ENCODE data around the gene TCP1.
A peak's percentile ranks its signal among the peaks of the same experiment; 100 is the strongest.
"Not testable (repeated sequence)": the region's sequence is repeated elsewhere in the genome, so short reads cannot be mapped to it uniquely, and the experiment has no call there.

TCP1 gene

GRCh38 chr6:159816775-159817174 lies 27.4 kb upstream of the TCP1 start:
- DNase-seq = not testable (repeated sequence)

DNA sequence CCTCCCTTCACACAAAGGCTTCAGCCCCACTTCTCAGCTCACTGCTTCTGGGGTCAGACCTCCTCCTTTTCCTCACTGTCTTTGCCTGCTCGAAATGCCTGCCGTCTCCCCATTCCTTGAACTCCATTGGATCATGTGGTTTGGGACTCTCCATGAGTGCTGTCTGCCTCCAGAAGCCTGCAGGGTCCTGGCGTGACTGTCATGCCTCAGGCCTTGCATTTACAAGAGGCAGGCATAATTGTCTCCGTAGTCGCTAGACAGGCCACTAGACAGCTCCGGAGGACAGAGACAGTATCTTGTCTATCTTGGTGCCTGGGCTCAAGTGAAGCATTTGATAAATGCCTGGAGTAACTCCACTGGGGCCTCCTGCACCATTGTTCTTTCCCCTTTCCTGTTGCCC lies 26.0 kb upstream of the TCP1 start:
- DNase-seq = no peak

- DNase-seq = no peak
These were observed 24.4 kb upstream of the TCP1 start for GRCh38 chr6:159813781-159814180.

- DNase-seq = no peak
These were observed 19.7 kb upstream of the TCP1 start for GRCh38 chr6:159809149-159809548.

DNA sequence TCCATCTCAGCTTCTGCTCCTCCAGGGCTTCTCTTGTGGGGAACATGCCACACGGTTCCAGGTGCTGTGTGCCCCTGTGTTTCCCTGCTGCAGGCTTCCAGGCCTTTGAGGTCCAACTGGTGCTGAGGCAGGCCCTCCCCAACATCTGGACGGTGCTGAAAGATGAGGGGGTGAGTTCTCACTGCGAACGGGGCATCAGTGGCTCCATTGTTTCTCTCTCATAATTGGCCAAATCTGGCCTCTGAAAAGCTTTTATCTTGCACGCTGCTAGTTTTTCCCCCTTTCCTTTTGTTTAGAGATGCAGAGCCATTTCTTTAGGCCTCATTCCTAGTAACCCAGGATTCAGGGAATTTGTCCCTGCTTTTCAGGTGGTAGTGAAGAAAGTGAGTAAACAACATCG lies 19.2 kb upstream of the TCP1 start:
- no peak for DNase-seq

GRCh38 chr6:159807150-159807858 lies 17.9 kb upstream of the TCP1 start:
- no peak for DNase-seq

GRCh38 chr6:159806021-159806458 lies 16.6 kb upstream of the TCP1 start:
- DNase-seq = no peak

GRCh38 chr6:159805440-159806020 lies 16.1 kb upstream of the TCP1 start:
- no peak for DNase-seq

GRCh38 chr6:159804504-159804903 lies 15.1 kb upstream of the TCP1 start:
- no peak for DNase-seq

DNA sequence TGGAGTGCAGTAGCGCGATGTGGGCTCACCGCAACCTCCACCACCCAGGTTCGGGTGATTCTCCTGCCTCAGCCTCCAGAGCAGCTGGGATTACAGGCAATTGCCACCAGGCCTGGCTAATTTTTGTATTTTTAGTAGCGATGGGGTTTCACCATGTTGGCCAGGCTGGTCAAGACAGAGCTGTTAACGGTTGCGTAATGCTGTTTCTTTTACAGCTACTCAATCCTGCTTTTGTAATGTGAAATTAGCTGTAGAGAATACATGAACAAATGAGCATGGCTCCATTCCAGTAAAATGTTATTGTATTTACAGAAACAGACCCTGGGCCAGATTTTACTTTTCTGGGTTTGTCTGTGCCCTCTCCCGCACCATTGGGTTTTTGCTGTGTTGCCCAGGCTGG lies 12.5 kb upstream of the TCP1 start:
- DNase-seq = no peak

DNA sequence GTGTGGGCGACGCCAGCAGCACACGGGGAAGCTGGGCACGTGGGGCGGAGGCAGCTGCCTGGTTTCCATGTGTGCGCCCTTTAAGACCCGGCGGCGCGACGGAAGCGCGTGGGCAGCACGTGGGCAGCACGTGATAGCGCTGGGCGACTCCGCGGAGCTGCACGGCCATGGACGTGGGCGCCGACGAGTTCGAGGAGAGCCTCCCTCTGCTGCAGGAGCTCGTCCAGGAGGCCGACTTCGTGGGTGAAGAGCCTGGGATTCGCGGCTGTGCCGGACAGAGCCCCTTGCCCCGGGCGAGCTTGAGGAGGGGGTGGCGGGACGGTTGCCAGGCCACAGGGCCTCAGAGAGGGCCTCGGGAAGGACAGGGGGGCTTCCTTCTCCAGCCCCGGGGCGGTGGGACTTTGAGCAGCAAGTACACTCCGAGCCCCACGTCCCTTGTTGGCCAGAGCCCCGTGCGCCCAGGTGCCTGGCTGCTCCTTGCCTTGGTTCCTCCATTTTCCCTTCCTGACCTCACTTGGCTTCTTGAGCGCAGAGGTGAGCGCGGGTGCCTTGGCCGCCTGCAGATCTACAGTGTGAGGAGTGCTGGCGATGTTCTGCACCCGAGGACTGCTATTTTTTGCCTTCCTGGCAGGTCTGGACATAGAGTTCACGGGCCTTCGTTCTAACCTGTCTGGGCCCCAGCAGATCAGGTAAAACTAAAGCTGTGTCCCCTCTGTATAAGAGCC lies 10.9 kb upstream of the TCP1 start, which contains the start of gene PNLDC1:
PNLDC1 (plus strand) TSS at position 136 of the 725 bp plus-strand sequence; CDS start at position 168, 32 bp downstream.
- no peak for DNase-seq

DNA sequence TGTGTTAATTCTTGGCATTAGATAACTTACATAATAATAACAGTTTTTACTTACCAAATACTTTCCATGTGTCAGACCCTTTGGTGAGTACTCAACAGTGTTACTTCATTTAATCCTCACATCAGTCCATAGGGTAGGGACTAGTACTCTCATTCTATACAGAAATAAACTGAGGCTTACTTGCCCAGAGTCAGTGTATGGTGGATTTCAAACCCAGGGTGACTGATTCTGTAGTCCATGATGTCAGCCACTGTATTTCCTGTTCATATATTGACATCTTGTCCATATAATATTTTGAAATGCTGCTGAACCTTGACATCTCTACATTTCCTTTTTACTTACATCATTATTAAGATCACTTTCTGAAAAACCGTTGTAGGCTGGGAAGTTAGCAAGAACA lies 8.2 kb upstream of the TCP1 start:
- no peak for DNase-seq

GRCh38 chr6:159794976-159795375 lies 5.6 kb upstream of the TCP1 start:
- DNase-seq = not testable (repeated sequence)

- no peak for DNase-seq
These were observed 1.7 kb upstream of the TCP1 start for GRCh38 chr6:159790956-159791598.

DNA sequence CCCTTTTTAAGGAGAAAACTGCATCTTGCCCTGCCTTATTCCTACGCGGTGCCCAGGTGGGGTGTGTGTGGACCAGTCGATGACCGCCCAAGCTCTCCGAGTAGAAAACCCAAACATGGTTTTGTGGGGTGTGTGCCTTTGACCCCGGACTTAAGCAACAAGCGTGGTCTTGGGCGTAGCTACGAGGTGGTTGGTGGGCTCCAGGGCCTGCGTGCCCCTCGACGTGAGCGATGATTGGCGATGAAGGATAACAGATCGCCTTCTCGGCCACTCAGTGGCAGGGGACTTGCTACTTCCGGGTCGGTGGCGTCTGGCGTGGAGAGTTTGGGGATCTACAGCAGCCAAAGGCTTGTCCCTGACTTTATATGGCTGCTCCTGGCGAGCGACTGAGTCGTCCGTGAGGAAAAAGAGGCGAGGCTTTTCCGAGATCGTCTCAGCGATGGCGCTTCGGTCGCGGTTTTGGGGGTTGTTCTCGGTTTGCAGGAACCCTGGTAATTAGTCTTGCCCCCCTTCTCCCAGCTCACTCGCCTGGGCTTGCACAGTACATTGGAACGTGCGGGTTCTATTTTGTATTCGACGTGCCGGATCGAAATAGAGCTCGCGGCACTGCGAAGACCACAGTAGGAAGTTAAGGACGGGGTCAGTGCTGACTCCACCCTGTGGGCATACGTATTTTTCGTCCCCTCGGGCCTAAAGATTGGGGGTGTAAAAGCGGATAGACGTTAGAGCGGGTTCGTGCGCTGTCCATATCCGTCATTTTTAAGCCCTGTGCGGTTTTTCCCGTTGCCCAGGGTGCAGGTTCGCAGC lies 950 bp upstream of the TCP1 start, which contains the start of gene MRPL18:
MRPL18 (plus strand) TSS at position 319 of the 807 bp plus-strand sequence; CDS start at position 440, 121 bp downstream.
- DNase-seq = peak; percentile 19

- DNase-seq = no peak
These were observed 537 bp downstream of the TCP1 start for GRCh38 chr6:159788753-159789376.

- DNase-seq = no peak
These were observed 1.1 kb downstream of the TCP1 start for GRCh38 chr6:159788276-159788675.

DNA sequence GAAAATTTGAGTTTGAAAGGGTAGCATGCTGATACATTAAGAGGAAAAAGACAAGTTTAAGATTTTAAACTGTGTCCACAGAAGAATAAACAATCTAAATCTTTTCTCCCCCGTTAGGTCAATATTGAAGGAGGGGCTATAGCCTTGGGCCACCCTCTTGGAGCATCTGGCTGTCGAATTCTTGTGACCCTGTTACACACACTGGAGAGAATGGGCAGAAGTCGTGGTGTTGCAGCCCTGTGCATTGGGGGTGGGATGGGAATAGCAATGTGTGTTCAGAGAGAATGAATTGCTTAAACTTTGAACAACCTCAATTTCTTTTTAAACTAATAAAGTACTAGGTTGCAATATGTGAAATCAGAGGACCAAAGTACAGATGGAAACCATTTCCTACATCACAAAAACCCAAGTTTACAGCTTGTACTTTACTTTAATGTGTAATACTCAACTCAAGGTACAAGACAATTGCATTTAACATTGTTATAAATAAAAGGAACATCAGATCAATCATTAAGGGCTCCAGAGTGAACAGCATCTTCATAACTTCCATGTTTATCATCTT lies 10.8 kb downstream of the TCP1 start:
- no peak for DNase-seq

DNA sequence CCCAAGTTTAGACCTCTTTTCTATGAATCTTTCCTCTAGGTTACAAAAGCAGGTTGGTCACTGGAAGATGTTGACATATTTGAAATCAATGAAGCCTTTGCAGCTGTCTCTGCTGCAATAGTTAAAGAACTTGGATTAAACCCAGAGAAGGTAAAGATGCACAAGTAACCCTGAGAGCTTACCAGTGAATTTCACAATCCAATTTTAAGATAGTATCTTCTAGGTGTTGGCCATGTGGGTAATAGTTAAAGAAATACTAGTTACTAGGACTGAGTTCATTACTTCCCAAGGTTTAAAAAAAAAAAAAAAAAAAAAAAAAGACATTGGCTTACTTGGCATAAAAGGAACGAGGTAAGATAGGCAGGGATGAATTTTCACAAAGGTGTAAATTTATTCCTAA lies 11.3 kb downstream of the TCP1 start:
- no peak for DNase-seq

DNA sequence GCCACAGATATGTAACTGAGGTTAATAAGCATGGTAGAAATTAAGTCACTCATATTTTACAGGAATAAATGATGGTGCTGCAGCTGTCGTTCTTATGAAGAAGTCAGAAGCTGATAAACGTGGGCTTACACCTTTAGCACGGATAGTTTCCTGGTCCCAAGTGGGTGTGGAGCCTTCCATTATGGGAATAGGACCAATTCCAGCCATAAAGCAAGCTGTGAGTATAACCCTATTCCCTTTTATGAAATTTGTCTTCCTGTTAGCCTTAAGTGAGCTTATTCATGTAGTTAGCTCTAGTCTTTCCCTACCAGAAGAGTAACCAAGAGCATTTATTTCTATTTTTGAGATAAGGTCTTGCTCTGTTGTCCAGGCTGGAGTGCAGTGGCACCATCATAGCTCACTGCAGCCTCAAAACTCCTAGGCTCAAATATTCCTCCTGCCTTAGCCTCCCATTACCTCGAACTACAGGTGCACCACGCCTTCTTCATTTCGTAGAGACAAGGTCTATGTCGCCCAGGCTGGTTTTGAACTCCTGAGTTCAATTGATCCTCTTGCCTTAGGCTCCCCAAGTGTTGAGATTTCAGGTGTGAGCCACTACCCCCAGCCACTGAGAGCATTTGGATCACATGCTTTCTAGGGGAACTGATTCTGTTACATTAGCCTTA lies 12.0 kb downstream of the TCP1 start:
- no peak for DNase-seq

DNA sequence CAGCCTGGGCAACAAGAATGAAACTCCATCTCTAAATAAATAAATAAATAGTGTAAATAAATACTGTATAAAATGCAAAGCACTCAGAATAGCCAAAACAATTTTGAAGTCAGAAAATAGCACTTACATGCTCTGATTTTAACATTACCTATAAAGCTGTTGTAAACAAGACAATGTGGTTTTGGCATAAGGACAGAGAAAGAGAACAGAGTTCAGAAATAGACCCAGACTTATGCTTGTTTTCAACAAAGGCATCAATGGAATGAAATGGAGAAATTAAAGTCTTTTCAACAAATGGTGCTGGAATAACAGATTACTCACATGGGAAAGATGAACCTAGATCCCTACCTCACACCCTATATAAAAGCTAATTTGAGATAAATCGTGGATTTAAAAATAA lies 17.2 kb downstream of the TCP1 start:
- DNase-seq = no peak
